CD1c-positive myeloid dendritic cell (primary cell): ENCODE measurements around the gene PROSER1.
"Not testable (repeated sequence)": the region's sequence is repeated elsewhere in the genome, so short reads cannot be mapped to it uniquely, and the experiment has no call there.

ENCODE experiments used
- DNase-seq: peaks from one replicate; pipeline ENCODE4 v3.0.0-alpha.2; 2016; ENCODE audit errors: extremely low spot score

The PROSER1 gene

DNA sequence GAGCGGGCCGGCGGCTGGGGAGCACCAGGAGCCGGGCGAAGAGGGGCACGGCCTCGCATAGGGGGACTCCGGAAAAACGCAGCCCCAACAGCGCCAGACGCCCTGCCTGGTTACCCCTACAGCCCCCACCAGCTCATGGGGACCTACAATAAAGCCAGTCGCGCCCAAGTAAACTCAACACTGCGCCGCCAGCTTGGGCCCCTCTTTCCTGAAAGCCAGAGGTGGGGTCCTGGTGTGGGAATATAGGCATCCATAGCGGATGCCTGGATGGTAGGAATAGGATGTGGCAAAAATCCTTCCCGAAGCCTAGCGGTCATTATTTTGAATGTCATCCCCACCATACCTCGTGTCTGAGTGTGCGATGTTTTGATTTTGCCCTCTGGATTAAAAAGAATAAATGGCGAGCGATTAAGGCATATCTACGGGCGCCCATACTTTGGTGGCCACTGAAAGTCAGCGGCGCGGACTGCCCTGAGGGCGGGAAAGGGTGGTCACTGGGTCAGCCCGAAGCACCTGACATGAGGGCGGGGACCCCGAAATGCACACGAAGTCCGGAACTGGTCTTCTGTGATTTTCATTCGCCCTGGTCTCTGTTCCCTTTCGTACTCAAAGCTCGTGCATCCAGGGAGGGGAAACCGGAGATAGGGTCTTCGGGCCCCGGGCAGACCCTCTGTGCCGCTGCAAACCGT lies at the start of gene PROSER1, which contains the start of gene NHLRC3:
PROSER1 (minus strand) TSS at position 210 of the 689 bp plus-strand sequence. CDS start 847 bp downstream, outside the sequence.
NHLRC3 (plus strand) TSS at position 577 of the 689 bp plus-strand sequence. CDS start 184 bp downstream, outside the sequence.
- peak; percentile 89 for DNase-seq

- not testable (repeated sequence) for DNase-seq
Measured at GRCh38 chr13:39086251-39086945, 48.5 kb upstream of the PROSER1 start.

DNA sequence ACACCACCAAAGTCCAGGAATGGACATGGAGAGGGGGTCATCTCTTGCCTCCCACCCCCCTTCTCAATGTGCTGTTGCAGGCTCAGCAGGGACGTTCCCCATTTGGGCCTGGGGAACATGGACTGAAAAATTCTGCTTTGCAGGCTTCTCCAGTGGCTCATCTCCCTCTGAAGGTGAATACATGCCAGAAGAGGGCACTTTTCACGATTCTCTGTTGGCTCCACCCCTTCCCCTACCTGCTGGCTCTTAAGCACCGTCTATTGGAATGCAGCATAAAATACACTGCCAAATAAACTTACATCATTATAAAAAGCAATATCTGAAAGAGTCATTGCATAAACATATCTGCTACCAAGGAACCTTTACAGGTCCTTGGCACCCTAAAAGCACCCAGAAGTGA lies 36.1 kb upstream of the PROSER1 start:
- no peak for DNase-seq

- DNase-seq = no peak
Measured at GRCh38 chr13:39072842-39073241, 35.0 kb upstream of the PROSER1 start.

DNA sequence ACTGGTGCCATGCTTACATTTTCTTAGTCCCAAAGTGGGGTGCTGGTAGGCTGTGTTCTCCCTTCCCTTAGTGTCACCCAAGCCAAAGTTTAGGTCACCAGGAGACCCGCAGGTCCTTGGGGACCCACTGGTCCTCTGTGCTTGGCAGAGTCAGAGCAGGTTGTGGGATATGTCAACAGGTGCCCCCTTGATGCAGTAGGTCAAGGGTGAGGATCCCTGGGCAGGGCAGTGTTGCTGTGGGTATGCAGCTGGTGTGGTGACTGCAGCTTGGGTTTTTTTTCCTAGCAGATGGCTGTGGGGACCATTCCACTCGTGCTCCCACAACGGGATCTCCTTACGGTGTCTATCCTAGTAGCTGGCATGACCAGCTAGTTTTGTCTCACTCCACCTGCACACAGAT lies 24.1 kb upstream of the PROSER1 start:
- DNase-seq = no peak

- no peak for DNase-seq
Measured at GRCh38 chr13:39058040-39058439, 20.2 kb upstream of the PROSER1 start.

GRCh38 chr13:39056018-39056417 lies 18.1 kb upstream of the PROSER1 start:
- no peak for DNase-seq

GRCh38 chr13:39054112-39054511 lies 16.2 kb upstream of the PROSER1 start:
- DNase-seq = no peak

GRCh38 chr13:39052944-39053343 lies 15.1 kb upstream of the PROSER1 start:
- DNase-seq = no peak

DNA sequence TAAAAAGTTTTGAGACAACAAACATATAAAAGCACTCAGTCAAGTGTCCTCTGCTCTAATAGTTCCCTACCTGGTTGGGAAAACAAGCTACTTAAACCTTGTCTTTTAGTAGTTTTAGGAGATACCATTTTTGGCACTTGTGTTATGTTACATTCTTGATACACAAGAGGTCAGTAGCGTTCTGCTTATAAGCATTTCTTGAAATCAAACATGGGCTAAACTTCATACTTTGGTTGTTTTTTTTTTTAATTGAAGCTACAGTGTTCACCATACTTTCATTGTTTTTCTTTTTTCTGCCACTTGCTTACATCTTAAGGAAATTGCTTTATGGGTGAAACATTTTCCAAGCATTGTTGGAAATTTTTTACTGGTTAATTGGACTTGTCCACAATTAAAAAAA lies 13.3 kb upstream of the PROSER1 start:
- no peak for DNase-seq

- no peak for DNase-seq
Measured at GRCh38 chr13:39049274-39049673, 11.4 kb upstream of the PROSER1 start.

DNA sequence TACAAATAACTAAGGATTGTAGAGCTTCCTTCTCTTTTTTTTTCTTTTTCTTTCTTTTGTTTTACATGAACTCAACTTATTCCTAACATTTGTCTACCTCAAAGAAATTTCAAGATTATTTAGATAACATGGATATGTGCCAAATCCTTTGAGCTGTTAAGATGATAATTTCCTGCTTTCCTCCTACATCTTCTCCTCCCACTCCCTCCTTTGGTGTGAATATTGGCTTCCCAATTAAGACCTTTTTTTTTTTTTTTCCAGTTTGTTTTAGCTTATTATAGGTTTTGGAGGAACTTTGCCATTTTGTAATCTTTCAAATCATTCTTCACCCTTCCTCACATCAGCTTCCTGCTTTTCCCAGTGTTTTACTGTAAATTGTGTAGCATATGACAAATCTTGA lies 10.9 kb upstream of the PROSER1 start:
- no peak for DNase-seq

DNA sequence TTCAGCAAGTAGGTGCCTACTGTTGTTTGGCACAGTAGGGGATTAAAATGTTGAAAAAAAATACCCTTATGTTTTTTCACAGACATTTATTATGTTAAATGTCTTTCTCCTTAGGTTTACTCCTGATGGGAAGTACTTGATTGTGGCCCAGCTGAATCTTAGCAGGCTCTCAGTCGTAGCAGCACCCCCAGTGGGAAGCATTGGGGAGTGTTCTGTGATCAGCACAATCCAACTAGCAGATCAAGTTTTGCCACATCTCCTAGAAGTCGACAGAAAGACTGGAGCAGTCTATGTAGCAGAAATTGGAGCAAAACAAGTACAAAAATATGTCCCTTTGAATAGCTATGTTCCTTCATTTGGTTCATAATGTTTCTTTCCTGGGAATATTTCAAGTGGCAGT lies 9.7 kb upstream of the PROSER1 start:
- DNase-seq = no peak

GRCh38 chr13:39044536-39044935 lies 6.6 kb upstream of the PROSER1 start:
- DNase-seq = no peak

GRCh38 chr13:39040206-39040605 lies 2.3 kb upstream of the PROSER1 start:
- peak; percentile 23 for DNase-seq

DNA sequence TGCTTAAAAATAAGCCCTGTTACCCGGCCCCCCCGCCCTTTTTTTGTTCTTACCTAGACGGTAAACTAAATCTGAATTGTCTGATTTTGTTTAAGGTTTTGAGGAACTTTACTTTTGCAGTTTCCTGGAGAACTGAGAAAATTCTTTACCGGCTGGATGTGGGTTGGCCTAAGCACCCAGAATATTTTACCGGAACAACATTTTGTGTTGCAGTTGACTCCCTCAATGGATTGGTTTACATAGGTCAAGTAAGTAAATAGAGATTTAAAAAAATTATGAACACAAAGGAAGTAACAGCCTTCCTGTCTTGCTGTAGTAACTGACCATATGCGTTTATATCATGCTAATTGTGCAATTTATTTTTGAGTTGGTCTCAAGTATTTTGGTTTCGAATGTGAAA lies 1.2 kb upstream of the PROSER1 start:
- DNase-seq = peak; percentile 73

DNA sequence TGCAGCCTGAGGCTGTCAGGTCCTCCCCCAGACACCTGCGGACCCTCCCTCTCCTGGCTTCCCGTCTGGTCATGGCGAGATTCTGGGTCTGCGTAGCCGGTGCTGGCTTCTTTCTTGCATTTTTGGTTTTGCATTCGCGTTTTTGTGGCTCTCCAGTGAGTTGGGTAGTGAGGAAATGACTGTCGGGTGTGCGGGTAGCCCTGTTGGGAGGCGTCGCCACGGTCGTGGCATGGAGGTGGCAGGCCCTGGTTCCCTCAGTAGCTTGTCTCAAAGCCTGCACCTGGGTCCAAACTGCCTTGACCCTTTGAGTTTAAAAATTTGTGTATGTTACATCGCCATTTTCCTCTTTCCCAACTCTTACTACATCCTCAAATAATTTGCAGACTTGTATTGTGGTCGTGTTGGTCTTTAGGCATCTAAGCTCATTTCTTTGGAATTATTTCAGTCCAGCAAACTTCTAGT lies 711 bp upstream of the PROSER1 start:
- DNase-seq = peak; percentile 35

GRCh38 chr13:39037410-39037879 lies 444 bp downstream of the PROSER1 start:
- DNase-seq = no peak

DNA sequence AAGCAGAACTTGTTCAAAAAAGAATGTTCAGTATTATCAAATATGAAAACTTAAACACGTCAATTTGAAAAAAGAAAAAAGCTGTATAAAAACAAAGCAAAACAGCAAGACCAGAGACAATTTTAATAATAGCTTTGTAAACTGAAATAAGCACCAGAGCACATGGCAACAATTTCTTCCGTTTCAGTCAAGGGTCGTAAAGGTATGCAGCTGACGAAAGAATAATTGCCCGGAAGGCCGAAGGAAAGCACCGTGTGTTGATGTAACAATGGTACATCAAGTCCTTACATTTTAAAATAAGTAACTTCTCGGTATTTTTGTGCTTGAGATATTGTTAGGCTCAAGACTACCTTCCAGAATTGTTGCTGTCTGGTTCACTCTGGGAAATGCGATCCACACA lies 1.7 kb downstream of the PROSER1 start:
- no peak for DNase-seq

- no peak for DNase-seq
Measured at GRCh38 chr13:39035799-39036198, 2.1 kb downstream of the PROSER1 start.

- no peak for DNase-seq
Measured at GRCh38 chr13:39035204-39035603, 2.7 kb downstream of the PROSER1 start.

GRCh38 chr13:39034085-39034484 lies 3.8 kb downstream of the PROSER1 start:
- no peak for DNase-seq

- no peak for DNase-seq
Measured at GRCh38 chr13:39032150-39032549, 5.7 kb downstream of the PROSER1 start.
